HG02642 (cell line): Measurements from ENCODE around the gene FAM83B.
"Not testable (repeated sequence)": the region's sequence is repeated elsewhere in the genome, so short reads cannot be mapped to it uniquely, and the experiment has no call there.

Source experiments
- ATAC-seq: cut with Tn5 transposase; IDR thresholded peaks from one replicate; pipeline ENCODE4 v1.9.1; 2021; ENCODE audit warnings: mild to moderate bottlenecking; ENCODE audit not compliant: unreplicated experiment, poor library complexity

The FAM83B gene

DNA sequence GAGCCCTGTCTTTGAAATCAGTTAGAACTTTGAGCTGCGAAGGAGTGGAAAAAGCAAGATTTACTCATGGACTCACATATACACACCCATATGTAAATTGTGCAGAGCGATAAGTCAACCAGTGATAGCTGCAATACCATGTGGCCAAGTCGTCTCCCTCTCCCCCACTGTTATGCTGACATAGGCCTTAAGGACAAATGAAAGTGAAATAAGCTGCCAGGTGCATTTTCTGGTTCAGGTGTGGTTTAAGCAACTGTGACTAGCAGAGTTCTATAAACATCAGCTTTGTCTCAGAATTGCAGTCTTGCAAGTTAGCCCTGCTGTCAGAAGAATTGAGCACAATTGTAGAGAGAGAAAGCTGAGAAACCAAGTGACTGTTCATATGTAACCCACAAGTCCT is 9.6 kb downstream of the FAM83B start:
- ATAC-seq, result no peak

DNA sequence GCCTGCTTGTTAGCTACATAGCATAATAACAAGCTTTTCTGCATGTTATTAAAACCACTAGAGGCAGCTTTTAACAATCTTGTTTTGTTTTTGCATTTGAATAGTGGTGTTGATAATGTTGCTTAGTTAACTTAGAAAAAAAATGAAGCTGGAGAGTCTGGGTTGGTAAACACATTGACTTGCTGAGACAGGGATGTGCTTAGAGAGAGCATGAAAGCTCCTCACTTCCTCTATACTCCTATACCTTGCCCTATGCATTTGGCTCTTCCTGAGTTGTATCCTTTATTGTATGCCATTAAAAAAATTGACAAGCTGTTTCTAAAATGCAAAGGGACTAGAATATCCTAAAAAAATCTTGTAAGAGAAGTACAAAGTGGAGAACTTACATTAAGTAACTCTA is 13.6 kb downstream of the FAM83B start:
- no peak for ATAC-seq

DNA sequence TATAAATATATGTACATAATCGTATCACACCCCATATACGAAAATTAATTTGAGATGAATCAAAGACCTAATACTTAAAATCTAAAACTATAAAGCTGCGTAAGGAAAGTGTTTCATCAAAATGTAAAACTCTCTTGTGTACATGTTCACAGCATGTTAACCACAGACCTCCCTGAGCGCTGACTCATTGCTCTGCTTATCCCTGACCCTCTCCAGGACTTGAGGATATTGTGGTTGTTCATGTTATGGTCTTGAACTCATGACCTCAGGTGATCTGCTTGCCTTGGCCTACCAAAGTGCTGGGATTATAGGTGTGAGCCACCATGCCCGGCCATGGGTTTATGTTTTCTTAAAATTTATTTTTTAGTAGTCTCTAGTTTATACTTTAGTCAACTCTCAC is 14.2 kb downstream of the FAM83B start:
- no peak for ATAC-seq

DNA sequence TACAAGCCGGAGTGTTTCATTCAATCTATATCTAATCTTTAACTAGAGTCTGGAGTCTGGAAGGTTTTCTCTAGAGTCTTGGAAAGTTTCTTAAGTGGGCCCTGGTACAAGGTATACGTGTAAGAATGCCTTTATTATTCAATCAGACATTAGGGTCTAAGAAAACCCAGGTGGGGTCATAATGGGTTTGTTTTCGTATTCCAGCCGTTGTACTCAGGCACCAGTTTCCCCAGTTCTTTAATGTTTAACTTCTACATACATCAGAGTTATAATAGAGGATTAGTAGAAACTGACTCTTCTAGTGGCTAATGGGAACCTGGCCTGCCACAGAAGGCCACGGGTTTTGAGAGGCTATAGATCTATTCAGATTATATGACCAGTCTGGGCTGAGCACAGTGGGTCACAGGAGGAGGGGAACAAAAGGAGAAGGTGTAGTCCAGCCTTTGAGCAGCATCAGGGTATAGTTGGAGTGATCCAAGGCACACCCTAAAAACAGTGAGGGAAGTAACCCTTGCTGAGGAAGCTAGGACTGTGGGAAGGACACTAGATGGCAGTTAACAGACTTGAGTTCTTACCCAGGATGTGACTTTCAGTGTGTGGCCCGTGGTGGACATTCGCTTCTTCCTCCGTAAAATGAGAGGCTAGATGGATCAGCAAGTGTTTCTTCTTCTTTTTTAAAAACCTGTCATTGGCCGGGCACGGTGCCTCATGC is 15.5 kb downstream of the FAM83B start:
- no peak for ATAC-seq

DNA sequence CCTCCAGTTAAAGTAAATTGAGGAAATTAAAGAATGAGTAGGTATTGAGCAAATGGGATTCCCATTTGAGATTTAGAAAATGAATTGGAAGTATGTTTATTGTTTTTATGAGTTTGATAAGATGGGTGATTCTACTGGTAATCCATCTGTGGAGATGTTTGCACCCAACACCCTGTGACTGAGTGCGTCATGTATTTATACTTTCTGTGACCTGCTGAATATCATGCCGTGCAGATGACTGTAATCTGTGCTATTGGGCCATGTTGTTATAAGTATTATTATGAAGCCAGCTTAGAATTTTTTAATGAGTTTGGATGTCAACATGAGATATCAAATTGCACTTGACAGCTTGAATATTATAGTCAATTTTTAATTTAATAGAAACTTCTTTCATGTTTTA is 17.7 kb downstream of the FAM83B start:
- ATAC-seq, result no peak

DNA sequence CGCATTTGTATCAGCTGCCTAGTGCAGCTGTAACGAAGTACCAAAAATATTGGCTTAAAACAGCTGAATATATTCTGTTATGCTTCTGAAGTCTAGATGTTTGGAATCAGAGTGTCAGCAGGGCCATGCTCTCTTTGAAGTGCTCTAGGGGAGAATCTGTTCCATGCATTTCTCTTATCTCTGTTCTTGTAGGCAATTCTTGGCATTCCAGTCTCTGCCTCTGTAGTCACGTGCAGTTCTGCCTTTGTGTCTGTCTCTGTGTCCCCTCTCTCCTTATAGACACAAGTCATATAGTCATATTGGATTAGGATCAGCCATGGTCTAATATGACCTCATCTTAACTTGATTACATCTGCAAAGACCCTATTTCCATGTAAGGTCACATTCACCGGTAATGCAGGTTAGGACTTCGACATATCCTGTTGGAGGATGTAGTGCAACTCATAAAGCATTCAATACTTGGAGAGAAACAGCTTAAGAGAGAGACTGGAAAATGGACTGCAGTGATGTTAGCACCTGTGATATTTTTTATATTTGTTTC is 18.6 kb downstream of the FAM83B start:
- no peak for ATAC-seq

DNA sequence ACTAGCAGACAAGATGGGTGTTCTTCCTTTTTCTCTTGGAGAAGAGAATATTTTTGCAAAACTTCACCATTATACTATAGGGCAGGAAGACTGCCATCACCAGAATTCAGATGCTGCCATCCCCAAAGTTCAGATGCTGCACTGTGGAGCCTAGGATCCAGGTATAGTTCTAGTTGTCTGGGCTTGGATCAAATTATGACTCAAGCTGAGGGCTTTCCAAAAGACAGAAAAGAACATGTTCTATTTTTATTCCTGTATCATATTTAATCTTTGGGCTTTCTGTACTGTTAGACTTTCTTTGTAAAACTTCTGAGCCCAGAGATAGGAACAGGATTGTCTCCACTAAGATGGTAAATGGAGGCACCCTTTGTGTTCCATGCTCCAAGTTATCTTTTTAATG is 22.0 kb downstream of the FAM83B start:
- no peak for ATAC-seq

DNA sequence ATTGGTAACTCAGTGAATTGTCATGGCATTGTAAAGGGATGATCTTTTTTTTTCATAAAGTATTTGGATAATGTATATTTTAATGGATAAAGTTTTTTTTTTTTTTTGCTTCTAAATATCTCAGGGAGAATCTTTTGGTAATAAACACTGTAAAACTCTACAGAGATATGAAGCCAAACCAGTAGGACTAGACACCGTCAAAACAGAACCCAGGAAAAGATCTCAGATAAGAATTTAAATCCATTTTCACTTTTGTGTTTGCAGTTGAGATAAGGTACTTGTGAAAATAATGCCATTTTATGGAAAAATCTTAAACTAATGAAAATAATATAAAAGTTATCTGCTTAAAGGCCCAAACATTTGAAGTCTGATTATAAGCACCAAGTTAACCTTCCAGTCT is 27.0 kb downstream of the FAM83B start:
- no peak for ATAC-seq

DNA sequence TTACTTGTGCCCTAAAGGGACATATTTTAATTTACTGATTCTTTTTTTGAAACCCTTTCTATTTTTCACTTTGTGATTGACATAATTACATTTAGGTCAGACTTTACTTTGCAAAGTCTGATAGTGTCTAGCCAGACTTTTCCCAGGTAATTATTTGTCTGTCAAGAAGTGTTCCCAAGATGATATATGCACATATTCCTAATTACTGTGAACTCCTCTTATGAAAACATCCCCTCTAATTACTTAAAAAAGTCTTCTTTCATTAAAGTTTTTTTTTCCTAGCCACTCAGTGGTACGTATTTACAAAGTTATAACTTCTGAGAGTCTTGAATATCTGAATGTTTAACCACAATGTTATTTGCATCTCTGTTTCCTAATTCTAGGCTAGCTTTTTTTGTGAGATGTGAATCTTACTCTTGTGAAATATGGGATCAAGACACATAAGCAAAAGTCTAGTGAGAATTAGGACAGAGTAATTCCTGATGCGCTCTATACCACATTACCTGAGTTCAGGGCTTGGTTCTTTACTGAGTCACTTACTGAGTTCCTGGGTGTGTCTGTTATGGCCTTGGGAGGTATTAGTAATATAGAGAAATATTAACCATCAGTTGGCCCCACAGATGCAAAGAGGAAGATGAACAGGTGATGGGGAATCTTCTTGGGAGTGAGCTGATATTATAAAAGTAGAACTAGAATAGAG is 27.9 kb downstream of the FAM83B start:
- no peak for ATAC-seq

DNA sequence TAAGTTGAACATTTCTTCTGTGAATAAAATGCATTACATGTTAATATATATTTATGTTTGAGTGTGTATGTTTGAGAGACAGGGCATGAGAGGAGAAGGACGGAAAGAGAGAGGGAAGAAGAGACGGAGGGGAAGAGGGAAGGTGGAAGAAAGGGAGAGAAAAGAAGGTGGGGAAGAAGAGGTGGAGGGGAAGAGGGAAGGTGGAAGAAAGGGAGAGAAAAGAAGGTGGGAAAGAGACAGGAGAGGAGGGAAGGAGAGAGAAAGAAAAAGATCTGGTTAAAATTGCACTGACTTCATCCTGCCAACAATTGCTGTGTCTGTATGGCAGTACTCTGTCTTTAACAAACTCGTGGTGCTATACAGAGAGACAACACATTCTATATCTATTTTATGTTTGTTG is 29.0 kb downstream of the FAM83B start:
- ATAC-seq, result no peak

DNA sequence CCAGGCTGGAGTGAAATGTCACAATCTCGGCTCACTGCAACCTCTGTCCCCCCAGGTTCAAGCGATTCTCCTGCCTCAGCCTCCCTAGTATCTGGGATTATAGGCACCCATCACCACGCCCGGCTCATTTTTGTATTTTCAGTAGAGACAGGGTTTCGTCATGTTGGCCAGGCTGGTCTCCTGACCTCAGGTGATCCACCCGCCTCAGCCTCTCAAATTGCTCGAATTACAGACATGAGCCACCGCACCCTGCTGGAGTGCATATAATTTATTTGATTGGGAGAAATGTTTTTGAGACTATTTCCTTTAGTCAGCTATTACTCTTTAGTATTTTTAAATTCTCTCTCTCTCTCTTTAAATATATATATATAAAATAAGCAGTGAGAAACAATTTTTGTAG is 29.8 kb downstream of the FAM83B start:
- ATAC-seq, result no peak

DNA sequence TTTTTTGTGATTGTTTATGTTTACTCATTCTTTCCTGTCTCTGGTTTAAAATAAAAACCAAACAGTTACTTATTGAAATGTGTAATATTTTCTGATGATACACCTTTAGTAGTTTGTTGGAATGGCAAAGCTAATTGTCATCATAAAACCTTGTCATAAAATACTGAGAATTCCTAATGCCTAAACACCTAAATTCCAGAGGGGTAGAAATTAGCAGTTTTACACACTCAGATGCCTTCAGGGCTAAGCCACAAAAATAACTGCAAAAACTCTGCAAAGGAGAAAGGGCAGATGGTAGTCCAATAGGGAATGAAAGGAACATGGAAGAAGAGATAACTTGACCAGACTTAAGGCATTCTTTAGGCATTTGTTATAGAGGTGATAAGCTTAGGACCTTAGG is 30.3 kb downstream of the FAM83B start:
- ATAC-seq, result no peak

DNA sequence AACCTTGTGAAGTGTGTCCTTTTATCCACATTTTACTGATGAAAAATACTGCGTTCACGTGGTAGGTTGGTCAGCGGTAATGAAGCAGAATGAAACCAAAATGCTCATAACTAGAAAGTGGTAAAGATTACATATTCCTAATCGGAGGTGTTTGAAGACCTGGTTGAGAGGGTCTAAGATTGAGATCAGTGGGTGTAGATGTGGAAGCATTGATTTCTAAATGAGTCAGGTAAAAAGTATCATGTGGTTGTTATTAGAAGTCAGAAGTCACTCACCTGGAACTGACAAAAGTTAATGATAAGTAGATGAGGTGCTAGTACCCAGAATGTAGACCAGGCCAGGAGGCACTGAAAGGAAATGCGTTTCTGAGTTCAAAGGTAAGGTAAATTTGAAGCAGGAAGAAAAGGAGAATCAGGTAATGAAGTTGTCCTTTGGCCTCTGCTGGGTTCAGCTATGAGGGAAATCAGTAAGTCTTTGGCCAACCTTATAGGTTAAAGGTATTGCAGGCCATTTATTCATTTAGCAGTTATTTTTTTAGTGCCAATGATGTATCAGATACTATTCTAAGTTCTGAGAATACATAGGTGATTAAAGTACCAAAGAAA is 31.2 kb downstream of the FAM83B start:
- ATAC-seq, result no peak

DNA sequence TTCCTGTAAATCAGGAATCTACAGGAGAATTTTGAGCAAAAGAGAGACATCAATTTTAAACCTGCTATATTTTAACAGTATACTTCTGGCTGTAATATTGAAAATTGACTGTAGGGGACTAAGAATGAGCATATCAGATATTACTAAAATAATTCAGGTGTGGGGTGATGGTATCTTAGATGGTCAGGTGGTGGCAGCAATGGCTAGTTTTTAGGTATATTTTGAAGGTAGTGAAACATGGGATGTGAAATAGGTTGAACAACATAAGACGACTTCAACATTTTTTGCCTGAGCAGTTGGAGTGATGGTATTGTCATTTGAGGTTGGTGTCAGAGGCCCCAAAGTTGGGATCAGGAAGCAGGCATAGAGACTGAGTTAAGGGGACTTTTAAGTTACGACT is 32.1 kb downstream of the FAM83B start:
- no peak for ATAC-seq

DNA sequence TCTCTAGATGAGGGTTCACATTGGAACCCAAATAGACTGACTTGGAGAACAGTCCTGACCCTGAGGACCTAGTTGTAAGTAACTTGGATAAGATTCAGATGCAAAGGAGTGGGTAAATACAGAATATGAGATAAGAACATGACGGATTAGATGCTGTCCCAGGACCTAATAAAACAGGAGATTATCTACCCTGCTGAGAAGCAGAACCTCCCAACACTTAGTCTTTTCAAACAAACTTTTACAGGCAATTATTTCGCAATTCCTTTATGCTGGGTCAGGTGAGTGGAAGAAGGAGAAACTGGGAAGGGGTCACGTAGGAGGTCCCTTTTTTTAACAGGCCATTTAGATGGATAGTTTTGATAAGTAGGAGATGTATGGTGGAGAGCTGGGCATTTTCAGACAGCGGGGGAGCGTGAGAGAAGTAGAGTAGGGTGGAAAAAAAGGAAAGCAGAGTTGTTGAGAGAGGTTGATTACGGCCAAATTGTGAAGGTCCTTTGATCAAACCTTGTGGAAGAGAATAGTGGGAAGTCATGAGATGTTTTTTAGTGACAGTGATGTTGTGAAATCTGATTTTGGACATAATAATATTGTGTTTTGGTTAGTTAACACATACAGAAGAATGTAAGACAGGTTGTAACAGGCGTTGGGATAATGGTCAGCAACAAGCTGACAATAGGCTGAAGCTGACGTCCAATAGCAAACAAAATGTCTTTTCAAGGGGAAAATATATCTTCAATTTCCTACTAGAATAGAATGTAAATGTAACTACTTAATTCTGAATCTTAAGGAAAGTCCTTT is 32.8 kb downstream of the FAM83B start:
- no peak for ATAC-seq

DNA sequence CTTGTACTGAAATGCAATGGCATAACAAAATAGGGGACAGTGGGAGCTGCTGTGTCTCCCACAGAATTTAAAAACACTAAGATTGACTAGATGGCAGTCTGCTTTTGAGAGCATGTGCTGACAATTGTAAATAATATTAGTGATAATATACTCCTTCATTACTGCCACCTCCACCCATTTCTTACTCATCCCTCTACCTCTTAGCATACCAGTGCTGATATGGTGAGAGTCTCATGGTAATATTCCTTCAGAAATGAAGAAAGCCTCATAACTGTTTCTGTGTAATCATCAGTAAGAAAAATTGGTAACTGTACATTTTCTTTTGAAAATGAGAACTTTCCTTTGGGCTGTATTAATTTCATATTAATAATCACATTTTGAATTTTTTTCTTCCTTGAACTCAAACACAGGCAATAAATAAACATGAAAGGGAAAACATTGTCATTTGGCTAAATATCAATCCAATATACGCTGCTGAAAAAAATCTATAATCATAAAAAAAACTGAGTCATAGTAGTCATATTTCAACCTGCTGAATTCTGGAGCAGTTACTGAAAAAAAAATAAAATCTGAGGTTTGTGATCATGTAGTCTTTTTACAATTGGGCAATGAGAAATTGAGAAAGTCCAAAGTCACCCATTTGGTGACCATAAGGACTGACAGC is 34.6 kb downstream of the FAM83B start:
- no peak for ATAC-seq

DNA sequence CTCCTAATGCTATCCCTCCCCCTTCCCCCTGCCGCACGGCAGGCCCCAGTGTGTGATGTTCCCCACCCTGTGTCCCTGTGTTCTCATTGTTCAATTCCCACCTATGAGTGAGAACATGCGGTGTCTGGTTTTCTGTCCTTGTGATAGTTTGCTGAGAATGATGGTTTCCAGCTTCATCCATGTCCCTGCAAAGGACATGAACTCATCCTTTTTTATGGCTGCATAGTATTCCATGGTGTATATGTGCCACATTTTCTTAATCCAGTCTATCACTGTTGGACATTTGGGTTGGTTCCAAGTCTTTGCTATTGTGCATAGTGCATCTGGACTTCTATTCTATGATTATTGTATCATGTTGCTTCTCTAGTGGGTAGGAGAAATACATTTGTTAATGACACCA is 35.3 kb downstream of the FAM83B start:
- not testable (repeated sequence) for ATAC-seq

DNA sequence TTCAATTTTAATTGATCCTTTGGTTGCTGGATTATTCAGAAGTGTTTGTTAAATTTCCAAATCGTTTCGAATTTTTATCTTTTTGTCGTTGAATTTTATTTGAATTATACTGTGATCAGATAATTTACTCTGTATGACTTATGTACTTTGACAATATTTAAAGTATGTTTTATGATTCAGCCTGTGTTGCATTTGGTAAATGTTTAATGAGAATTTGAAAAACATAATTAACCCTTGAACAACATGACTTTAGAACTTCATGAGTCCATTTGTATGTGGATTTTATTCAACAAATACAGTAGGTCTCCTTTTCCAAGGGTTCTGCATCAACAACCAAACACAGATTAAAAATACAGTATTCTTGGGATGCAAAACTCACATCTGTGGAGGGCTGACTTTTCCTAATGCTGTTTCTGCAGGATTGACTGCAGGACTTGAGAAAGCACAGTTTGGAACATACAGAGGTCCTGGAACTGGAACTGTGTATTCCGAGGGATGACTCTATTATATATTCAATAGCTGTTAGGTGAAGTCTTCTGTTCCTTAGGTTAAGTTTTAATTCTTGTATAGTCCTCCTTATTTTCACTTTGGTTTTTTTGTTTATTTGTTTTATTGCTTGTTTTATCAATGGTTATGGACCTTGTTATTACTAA is 40.5 kb downstream of the FAM83B start:
- ATAC-seq, result no peak

DNA sequence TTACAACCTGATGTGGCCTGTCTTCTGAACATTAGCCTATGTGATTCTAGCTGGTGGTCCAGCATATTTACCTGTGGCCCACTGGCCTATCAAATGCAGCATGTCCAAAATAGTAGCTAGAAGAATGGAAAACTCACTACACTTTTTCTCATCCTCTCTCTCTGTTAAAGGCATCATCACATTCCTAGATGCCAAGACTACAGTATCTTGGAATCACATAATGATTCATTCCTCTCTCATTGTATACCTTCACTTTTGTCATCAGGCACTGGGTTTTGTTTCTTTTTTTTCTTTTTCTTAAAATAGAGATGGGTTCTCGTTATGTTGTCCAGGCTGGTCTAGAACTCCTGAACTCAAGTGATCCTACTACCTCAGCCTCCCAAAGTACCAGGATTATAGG is 45.0 kb downstream of the FAM83B start:
- no peak for ATAC-seq

DNA sequence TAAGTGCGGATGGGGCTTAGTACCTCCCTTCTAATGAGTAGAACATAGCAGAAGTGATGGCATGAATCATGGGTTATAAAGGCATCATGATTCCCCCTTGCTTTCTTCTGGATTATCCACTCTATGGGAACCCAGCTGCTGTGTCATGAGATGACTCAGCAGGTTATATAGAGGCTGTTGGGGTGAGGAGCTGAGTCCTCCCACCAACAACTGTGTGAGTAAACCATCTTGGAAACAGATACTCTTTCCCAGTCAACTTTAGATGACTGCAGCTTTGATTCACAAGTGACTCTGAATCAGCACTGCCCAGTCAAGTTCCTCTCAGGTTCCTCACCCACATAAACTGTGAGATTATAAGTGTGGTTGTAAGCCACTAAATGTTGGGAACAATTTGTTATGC is 46.3 kb downstream of the FAM83B start:
- no peak for ATAC-seq
